Body of pancreas (tissue), 4 donors: ENCODE results near the gene TIMMDC1. TPM values are rescaled to one million over a fixed set of nuclear protein-coding genes. Genes with fewer than 3 reads are reported as not detected.

Experiments
- ATAC-seq: fragments of 150-250 bp; one replicate; pipeline ENCODE4 v1.9.1; 2016
- DNase-seq, 4 donors: peaks; one replicate each; pipeline ENCODE4 v3.0.0-alpha.2; 2019
- H3K27ac ChIP-seq, 4 donors: fragments of 200-600 bp; sonication (generic); 1 replicate in 3 of 4; 2 replicates in 1 of 4; pipeline versions ENCODE4 v1.5.1 to v1.6.1; 2016 to 2019; ENCODE audit warnings: mild to moderate bottlenecking in 1 of 4, mixed read lengths in 1 of 4, moderate library complexity in 1 of 4
- H3K27me3 ChIP-seq, 2 donors: fragments of 200-600 bp; sonication (generic); one replicate each; pipeline ENCODE4 v1.6.0; 2016; ENCODE audit warnings: mild to moderate bottlenecking in 1 of 2
- H3K36me3 ChIP-seq, 2 donors: fragments of 200-600 bp; sonication (generic); replicated peaks in 1 of 2; 2 replicates each; pipeline ENCODE4 v1.5.1; 2016; ENCODE audit warnings: low read depth in 2 of 2; ENCODE audit not compliant: insufficient read depth in 1 of 2
- H3K4me1 ChIP-seq: fragments of 200-600 bp; sonication (generic); one replicate; pipeline ENCODE4 v1.6.0; 2016
- H3K4me3 ChIP-seq, 2 donors: fragments of 200-600 bp; sonication (generic); 1 replicate in 1 of 2; 2 replicates in 1 of 2; pipeline ENCODE4 v1.5.1; 2016 to 2019
- H3K9me3 ChIP-seq, 3 donors: fragments of 200-600 bp; sonication (generic); 1 replicate in 2 of 3; 2 replicates in 1 of 3; pipeline ENCODE4 v1.5.1; 2016
- CTCF ChIP-seq, 7 experiments: fragments of 450-650 bp in 4 of 7; fragments of 200-600 bp in 3 of 7; sonication (generic) in 3 of 7; IDR thresholded peaks; one replicate each; pipeline ENCODE4 v1.5.1; 2016 to 2019; ENCODE audit warnings: antibody characterized with exemption in 7 of 7
- POLR2A ChIP-seq, 3 donors: fragments of 450-650 bp; IDR thresholded peaks; one replicate each; pipeline ENCODE4 v1.6.1; 2016; ENCODE audit warnings: antibody characterized with exemption in 3 of 3, mild to moderate bottlenecking in 2 of 3
- WGBS, 2 donors: methylation state at CpG; one replicate each; pipeline ENCODE4 v1.1.5; 2017; 5-methylcytosine and 5-hydroxymethylcytosine counted together
- intact Hi-C: fragments of 100-400 bp; cut with DNase I; formaldehyde crosslinking; loops from one replicate; pipeline ENCODE4 v1.15.1; 2023
- total RNA-seq, 2 donors: library from RNA; depleted of rRNA; stranded (reverse); fragments of >200 nt; gene quantifications; one replicate each; pipeline ENCODE4 v1.1.0, GENCODE V29; 2016

The TIMMDC1 gene
- total RNA-seq, 2 donors from 2014 or later, result 15.6 to 33.0 TPM

GRCh38 chr3:119530456-119530855, 32.1 kb downstream of the TIMMDC1 start:
- 82 to 88% methylated on average over 2 of the region's 2 CpGs for WGBS, 2 donors

GRCh38 chr3:119531151-119531550, 32.8 kb downstream of the TIMMDC1 start:
- Histone ChIP-seq H3K4me1 (peaks cover 13% of the 10 kb centered on the region), H3K4me3 (no peak overlapping the region), H3K36me3 (no peaks in the 10 kb centered on the region), H3K27ac (no peak overlapping the region), H3K27me3 (no peaks in the 10 kb centered on the region), H3K9me3 (no peaks in the 10 kb centered on the region)
- intact Hi-C loops, result no loop called here
- no peak for DNase-seq
- TF ChIP-seq CTCF (IDR thresholded peaks at IDR 0.05) (no peak), POLR2A (IDR thresholded peaks at IDR 0.05) (no peak)
- WGBS, 2 donors, result 76 to 77% methylated on average over 4 of the region's 4 CpGs
- no peak for ATAC-seq

More at GRCh38 chr3:119530456-119530855, 32.1 kb downstream of the TIMMDC1 start:
- Histone ChIP-seq H3K36me3 (no peaks in the 10 kb centered on the region), H3K9me3 (no peaks in the 10 kb centered on the region), H3K4me3 (no peak overlapping the region), H3K27ac (no peak overlapping the region), H3K4me1 (peaks cover 13% of the 10 kb centered on the region), H3K27me3 (no peaks in the 10 kb centered on the region)
- intact Hi-C loops, result no loop called here
- ATAC-seq, result no peak
- DNase-seq, result no peak
- no peak for TF ChIP-seq CTCF (IDR thresholded peaks at IDR 0.05)
- TF ChIP-seq POLR2A (IDR thresholded peaks at IDR 0.05), result no peak

- Histone ChIP-seq H3K36me3 (no peaks in the 10 kb centered on the region), H3K27me3 (no peaks in the 10 kb centered on the region), H3K4me1 (no peaks in the 10 kb centered on the region), H3K9me3 (no peaks in the 10 kb centered on the region), H3K4me3 (no peak overlapping the region), H3K27ac (no peak overlapping the region)
- ATAC-seq (no peak), DNase-seq (no peak)
- 92 to 100% methylated on average over 1 of the region's 1 CpG for WGBS, 2 donors
- TF ChIP-seq CTCF (IDR thresholded peaks at IDR 0.05) (no peak), POLR2A (IDR thresholded peaks at IDR 0.05) (no peak)
- intact Hi-C loops, result no loop called here
These were observed 35.9 kb downstream of the TIMMDC1 start for GRCh38 chr3:119534296-119534695.

- intact Hi-C loops, result no loop called here
- H3K4me3 ChIP-seq, result no peak overlapping the region
- H3K9me3 ChIP-seq, result no peaks in the 10 kb centered on the region
- ATAC-seq, result no peak
- H3K4me1 ChIP-seq, result peaks cover 6% of the 10 kb centered on the region
- no peaks in the 10 kb centered on the region for H3K36me3 ChIP-seq
- H3K27me3 ChIP-seq, result no peaks in the 10 kb centered on the region
- no peak for DNase-seq
- no peak for TF ChIP-seq CTCF (IDR thresholded peaks at IDR 0.05)
- no peak for TF ChIP-seq POLR2A (IDR thresholded peaks at IDR 0.05)
- no peak overlapping the region for H3K27ac ChIP-seq
- WGBS, 2 donors, result 91 to 94% methylated on average over 4 of the region's 4 CpGs
These were observed 38.4 kb downstream of the TIMMDC1 start for GRCh38 chr3:119536757-119537156.

GRCh38 chr3:119538772-119539171, 40.4 kb downstream of the TIMMDC1 start:
- WGBS, 2 donors, result 88 to 92% methylated on average over 1 of the region's 1 CpG
- no peak overlapping the region for H3K4me3 ChIP-seq
- H3K27me3 ChIP-seq, result no peaks in the 10 kb centered on the region
- no peaks in the 10 kb centered on the region for H3K9me3 ChIP-seq
- TF ChIP-seq CTCF (IDR thresholded peaks at IDR 0.05) (no peak), POLR2A (IDR thresholded peaks at IDR 0.05) (no peak)
- H3K27ac ChIP-seq, result no peak overlapping the region
- ATAC-seq (no peak), DNase-seq (no peak)
- intact Hi-C loops, result no loop called here
- H3K36me3 ChIP-seq, result no peaks in the 10 kb centered on the region
- H3K4me1 ChIP-seq, result peaks cover 8% of the 10 kb centered on the region
